Gastrocnemius medialis (tissue), 4 donors: ENCODE data around the gene PRKD1. TPM values are rescaled to one million over a fixed set of nuclear protein-coding genes. Genes with fewer than 3 reads are reported as not detected.

ENCODE experiments used
- ATAC-seq, 2 donors: fragments of 150-250 bp; one replicate each; pipeline ENCODE4 v1.9.1; 2016
- DNase-seq, 2 donors: peaks; one replicate each; pipeline ENCODE4 v3.0.0-alpha.2; 2019
- H3K27ac ChIP-seq, 4 donors: fragments of 200-600 bp; sonication (generic); 1 replicate in 1 of 4; 2 replicates in 3 of 4; pipeline ENCODE4 v1.5.1; 2016 to 2018; ENCODE audit warnings: mild to moderate bottlenecking in 2 of 4, moderate library complexity in 1 of 4
- H3K27me3 ChIP-seq, 3 donors: fragments of 200-600 bp; sonication (generic) in 2 of 3; 1 replicate in 1 of 3; 2 replicates in 2 of 3; pipeline versions ENCODE4 v1.5.1 to v1.6.0; 2016 to 2019; ENCODE audit warnings: mild to moderate bottlenecking in 1 of 3, moderate library complexity in 1 of 3
- H3K36me3 ChIP-seq, 2 donors: fragments of 200-600 bp; sonication (generic) in 1 of 2; one replicate each; pipeline ENCODE4 v1.5.1; 2017 to 2018
- H3K4me1 ChIP-seq, 2 donors: fragments of 200-600 bp; sonication (generic) in 1 of 2; one replicate each; pipeline ENCODE4 v1.5.1; 2016 to 2017; ENCODE audit warnings: mild to moderate bottlenecking in 2 of 2
- H3K4me3 ChIP-seq, 4 donors: fragments of 200-600 bp; sonication (generic) in 3 of 4; 1 replicate in 1 of 4; 2 replicates in 3 of 4; pipeline ENCODE4 v1.5.1; 2016 to 2019; ENCODE audit warnings: mild to moderate bottlenecking in 2 of 4
- H3K9me3 ChIP-seq, 3 donors: fragments of 200-600 bp; sonication (generic) in 2 of 3; 1 replicate in 1 of 3; 2 replicates in 2 of 3; pipeline ENCODE4 v1.5.1; 2016 to 2019
- POLR2A ChIP-seq, 2 donors: fragments of 450-650 bp; IDR thresholded peaks; one replicate each; pipeline ENCODE4 v1.6.1; 2017; ENCODE audit warnings: antibody characterized with exemption in 2 of 2, mild to moderate bottlenecking in 2 of 2, moderate library complexity in 2 of 2
- in situ Hi-C, 4 donors: fragments of 200-750 bp; cut with MboI; loops; one replicate each; pipeline versions ENCODE4 v1.15.0 to v1.8.0; 2017; ENCODE audit warnings: low sequenced_read_pairs in 4 of 4
- intact Hi-C: fragments of 100-400 bp; cut with DNase I; formaldehyde crosslinking; loops from one replicate; pipeline ENCODE4 v1.15.1; 2023; ENCODE audit warnings: low total_unique reads
- total RNA-seq, 4 donors: library from RNA; depleted of rRNA; stranded (reverse); fragments of >200 nt; gene quantifications; one replicate each; pipeline versions ENCODE4 v1.1.0 to v1.2.3, GENCODE V29; 2016
- TF ChIP-seq, protein P1 (sequence below), 5 experiments: fragments of 450-650 bp in 3 of 5; fragments of 200-600 bp in 2 of 5; sonication (generic) in 2 of 5; IDR thresholded peaks in 4 of 5; conservative IDR thresholded peaks in 1 of 5; 1 replicate in 4 of 5; 2 replicates in 1 of 5; pipeline ENCODE4 v1.5.1; 2016 to 2019; ENCODE audit warnings: antibody characterized with exemption in 5 of 5, mild to moderate bottlenecking in 3 of 5, moderate library complexity in 3 of 5

The PRKD1 gene
- total RNA-seq, 4 donors from 2014 or later, result 1.5 to 4.1 (median 1.7) TPM

DNA sequence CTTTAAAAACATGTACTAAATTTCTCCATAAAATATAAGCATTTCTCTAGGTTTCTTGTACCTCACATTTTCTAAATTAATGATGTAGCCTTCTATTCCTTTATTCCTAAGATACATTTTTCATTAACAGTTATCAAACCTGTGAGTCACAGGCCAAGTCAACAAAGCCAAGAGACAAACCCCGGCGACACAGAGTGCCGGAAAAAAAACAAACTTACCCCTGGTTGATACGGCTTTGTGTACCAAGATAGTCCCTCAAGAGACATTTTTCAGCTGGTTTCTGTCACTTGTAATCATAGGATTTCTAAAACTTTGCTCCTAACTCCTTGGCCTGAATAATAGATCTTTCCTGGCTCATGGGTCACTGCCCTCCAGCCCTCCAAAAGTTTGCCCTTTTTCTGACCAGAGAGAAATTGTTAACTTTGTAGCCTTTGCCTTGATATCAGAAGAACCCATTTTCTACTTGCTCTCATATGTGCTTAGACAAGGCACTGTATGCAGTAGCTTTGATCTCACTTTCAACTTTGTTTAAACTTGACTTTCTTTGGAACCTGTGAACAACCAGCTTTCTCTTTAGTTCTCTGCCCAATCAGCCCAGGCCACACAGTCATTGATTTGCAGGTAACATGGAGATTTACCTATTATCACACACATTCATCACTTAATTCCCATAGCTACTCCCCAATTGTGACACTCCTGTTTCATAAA, 172.2 kb downstream of the PRKD1 start:
- Histone ChIP-seq H3K4me1 (no peaks in the 10 kb centered on the region), H3K36me3 (no peaks in the 10 kb centered on the region), H3K27ac (no peak overlapping the region), H3K9me3 (no peaks in the 10 kb centered on the region), H3K27me3 (no peaks in the 10 kb centered on the region), H3K4me3 (no peak overlapping the region)
- intact Hi-C loops (no loop called here), in situ Hi-C loops (no loop called here)
- no peak for ATAC-seq
- no peak for DNase-seq
- TF ChIP-seq, protein P1, sequence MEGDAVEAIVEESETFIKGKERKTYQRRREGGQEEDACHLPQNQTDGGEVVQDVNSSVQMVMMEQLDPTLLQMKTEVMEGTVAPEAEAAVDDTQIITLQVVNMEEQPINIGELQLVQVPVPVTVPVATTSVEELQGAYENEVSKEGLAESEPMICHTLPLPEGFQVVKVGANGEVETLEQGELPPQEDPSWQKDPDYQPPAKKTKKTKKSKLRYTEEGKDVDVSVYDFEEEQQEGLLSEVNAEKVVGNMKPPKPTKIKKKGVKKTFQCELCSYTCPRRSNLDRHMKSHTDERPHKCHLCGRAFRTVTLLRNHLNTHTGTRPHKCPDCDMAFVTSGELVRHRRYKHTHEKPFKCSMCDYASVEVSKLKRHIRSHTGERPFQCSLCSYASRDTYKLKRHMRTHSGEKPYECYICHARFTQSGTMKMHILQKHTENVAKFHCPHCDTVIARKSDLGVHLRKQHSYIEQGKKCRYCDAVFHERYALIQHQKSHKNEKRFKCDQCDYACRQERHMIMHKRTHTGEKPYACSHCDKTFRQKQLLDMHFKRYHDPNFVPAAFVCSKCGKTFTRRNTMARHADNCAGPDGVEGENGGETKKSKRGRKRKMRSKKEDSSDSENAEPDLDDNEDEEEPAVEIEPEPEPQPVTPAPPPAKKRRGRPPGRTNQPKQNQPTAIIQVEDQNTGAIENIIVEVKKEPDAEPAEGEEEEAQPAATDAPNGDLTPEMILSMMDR (IDR thresholded peaks at IDR 0.05 in 4 of 5, conservative IDR thresholded peaks at IDR 0.05 in 1 of 5), result no peak
- no peak for TF ChIP-seq POLR2A (IDR thresholded peaks at IDR 0.05)

DNA sequence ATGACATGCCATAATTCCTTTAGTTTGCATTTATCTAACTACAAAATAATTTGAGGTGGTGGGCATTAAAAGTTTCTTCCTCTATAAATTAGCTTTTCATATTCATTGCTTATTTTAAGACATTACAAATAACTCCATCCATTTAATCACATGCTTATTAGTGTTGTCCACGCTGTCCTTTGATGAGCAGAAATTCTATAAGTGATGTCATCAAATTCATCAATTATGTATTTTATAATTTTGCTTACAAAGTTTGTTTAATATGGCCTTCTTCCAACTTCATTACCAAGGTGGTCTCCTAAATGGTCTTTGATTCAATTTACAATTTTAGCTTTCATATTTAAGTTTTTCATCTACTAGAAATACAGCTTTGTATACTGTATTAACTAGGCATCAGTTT, 173.5 kb downstream of the PRKD1 start:
- intact Hi-C loops (no loop called here), in situ Hi-C loops (no loop called here)
- no peak for DNase-seq
- Histone ChIP-seq H3K27me3 (no peaks in the 10 kb centered on the region), H3K9me3 (no peaks in the 10 kb centered on the region), H3K4me1 (no peaks in the 10 kb centered on the region), H3K36me3 (no peaks in the 10 kb centered on the region), H3K27ac (no peak overlapping the region), H3K4me3 (no peak overlapping the region)
- no peak for TF ChIP-seq POLR2A (IDR thresholded peaks at IDR 0.05)
- TF ChIP-seq, protein P1 (IDR thresholded peaks at IDR 0.05 in 4 of 5, conservative IDR thresholded peaks at IDR 0.05 in 1 of 5), result no peak
- no peak for ATAC-seq

DNA sequence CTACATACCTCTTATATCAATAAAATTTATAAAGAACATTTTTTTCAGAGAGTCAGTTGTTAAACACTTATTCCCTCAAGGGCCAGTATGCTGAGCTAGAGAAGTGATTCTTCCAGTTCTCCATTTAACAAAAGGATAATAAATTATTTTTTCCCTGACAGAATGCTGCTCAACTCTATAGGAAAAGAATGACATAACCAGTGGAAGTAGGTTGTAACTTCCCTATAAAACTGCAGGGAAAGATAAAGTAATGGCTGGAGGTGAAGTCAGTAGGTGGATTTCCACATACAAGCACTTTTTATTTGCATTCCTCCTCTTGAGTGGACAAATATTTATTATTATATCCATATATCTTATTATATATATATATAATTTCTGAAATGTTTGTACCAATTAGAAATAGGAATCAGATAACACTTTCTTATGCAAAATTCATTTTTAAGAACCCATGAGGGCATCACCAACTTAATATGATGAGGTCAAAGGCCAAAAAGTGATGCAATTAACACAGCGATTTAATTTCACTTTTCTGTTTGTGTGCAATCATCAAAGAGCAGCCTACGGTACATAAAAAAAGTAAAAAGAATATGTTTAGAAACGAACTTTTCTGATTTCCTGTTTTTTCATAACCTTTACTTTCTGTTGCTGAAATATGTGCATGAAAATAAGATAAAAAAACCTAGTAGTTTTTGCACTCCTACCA, 175.3 kb downstream of the PRKD1 start:
- H3K36me3 ChIP-seq, result no peaks in the 10 kb centered on the region
- no peak overlapping the region for H3K27ac ChIP-seq
- no peaks in the 10 kb centered on the region for H3K9me3 ChIP-seq
- H3K27me3 ChIP-seq, result no peaks in the 10 kb centered on the region
- TF ChIP-seq, protein P1 (IDR thresholded peaks at IDR 0.05 in 4 of 5, conservative IDR thresholded peaks at IDR 0.05 in 1 of 5), result no peak
- no peak for TF ChIP-seq POLR2A (IDR thresholded peaks at IDR 0.05)
- intact Hi-C loops (no loop called here), in situ Hi-C loops (no loop called here)
- DNase-seq (no peak), ATAC-seq (no peak)
- H3K4me3 ChIP-seq, result no peak overlapping the region
- no peaks in the 10 kb centered on the region for H3K4me1 ChIP-seq

DNA sequence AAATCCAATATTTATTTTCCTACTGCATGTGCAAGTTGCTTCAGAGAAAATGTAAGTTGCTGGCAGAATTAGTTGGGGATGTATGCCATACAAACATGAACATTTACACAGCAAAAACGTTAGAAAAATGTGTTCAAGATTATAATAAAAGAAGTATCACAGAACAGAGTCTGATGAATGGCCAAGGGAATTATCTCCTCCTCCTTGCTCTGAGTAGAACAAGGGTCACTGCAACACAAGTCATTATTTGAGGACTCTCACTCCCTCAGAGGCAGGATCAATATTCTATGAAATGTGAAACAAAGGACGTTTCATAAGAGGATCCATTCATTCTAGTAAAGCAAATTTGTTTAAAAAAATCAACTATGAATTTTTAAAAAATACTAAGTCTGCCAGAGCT, 177.8 kb downstream of the PRKD1 start:
- DNase-seq, result no peak
- Histone ChIP-seq H3K36me3 (no peaks in the 10 kb centered on the region), H3K4me1 (peaks cover 6 to 12% of the 10 kb centered on the region in 2 donors), H3K4me3 (no peak overlapping the region), H3K9me3 (no peaks in the 10 kb centered on the region), H3K27me3 (no peaks in the 10 kb centered on the region), H3K27ac (no peak overlapping the region)
- no peak for ATAC-seq
- no peak for TF ChIP-seq POLR2A (IDR thresholded peaks at IDR 0.05)
- TF ChIP-seq, protein P1 (IDR thresholded peaks at IDR 0.05 in 4 of 5, conservative IDR thresholded peaks at IDR 0.05 in 1 of 5), result no peak
- intact Hi-C loops, result no loop called here
- in situ Hi-C loops, result no loop called here
